Stimulated activated CD4-positive, alpha-beta T cell treated with anti-CD3 and anti-CD28 coated beads, Interleukin-1b, Interleukin-23, amount 100 ng/mL, for 1 hour (primary cell): ENCODE measurements around the gene IQCH.
A peak's percentile ranks its signal among the peaks of the same experiment; 100 is the strongest.
"Not testable (repeated sequence)": the region's sequence is repeated elsewhere in the genome, so short reads cannot be mapped to it uniquely, and the experiment has no call there.

Experiments
- DNase-seq, 2 donors: peaks; one replicate each; pipeline ENCODE4 v3.0.0-alpha.2; 2020; ENCODE audit warnings: low read depth in 2 of 2

IQCH gene

GRCh38 chr15:67436351-67437250 lies 182.0 kb downstream of the IQCH start:
- DNase-seq, result not testable (repeated sequence)

- no peak for DNase-seq
These were observed 189.5 kb downstream of the IQCH start for GRCh38 chr15:67444100-67444499.

GRCh38 chr15:67446449-67446848 lies 191.9 kb downstream of the IQCH start:
- no peak for DNase-seq

- DNase-seq, result not testable (repeated sequence)
These were observed 193.8 kb downstream of the IQCH start for GRCh38 chr15:67448372-67448771.

- DNase-seq, result not testable (repeated sequence)
These were observed 199.1 kb downstream of the IQCH start for GRCh38 chr15:67453703-67454102.

- peak; percentile 47 to 84 for DNase-seq
These were observed 202.3 kb downstream of the IQCH start for GRCh38 chr15:67456677-67457529.

GRCh38 chr15:67458331-67459029 lies 203.9 kb downstream of the IQCH start:
- DNase-seq, result no peak

GRCh38 chr15:67460521-67460920 lies 205.9 kb downstream of the IQCH start:
- DNase-seq, result no peak

GRCh38 chr15:67461735-67462134 lies 207.1 kb downstream of the IQCH start:
- DNase-seq, result no peak

GRCh38 chr15:67462875-67463274 lies 208.3 kb downstream of the IQCH start:
- no peak for DNase-seq

GRCh38 chr15:67463488-67463887 lies 208.9 kb downstream of the IQCH start:
- no peak for DNase-seq

GRCh38 chr15:67465196-67465952 lies 210.8 kb downstream of the IQCH start:
- no peak for DNase-seq

GRCh38 chr15:67468416-67468815 lies 213.8 kb downstream of the IQCH start:
- no peak for DNase-seq

GRCh38 chr15:67469680-67470079 lies 215.1 kb downstream of the IQCH start:
- no peak for DNase-seq

- DNase-seq, result no peak
These were observed 218.4 kb downstream of the IQCH start for GRCh38 chr15:67472957-67473356.

- DNase-seq, result no peak
These were observed 220.0 kb downstream of the IQCH start for GRCh38 chr15:67474405-67475110.

GRCh38 chr15:67479781-67480505 lies 225.4 kb downstream of the IQCH start:
- no peak for DNase-seq

- no peak for DNase-seq
These were observed 226.2 kb downstream of the IQCH start for GRCh38 chr15:67480741-67481140.

- DNase-seq, result no peak
These were observed 227.1 kb downstream of the IQCH start for GRCh38 chr15:67481680-67482079.

GRCh38 chr15:67495585-67495984 lies 241.0 kb downstream of the IQCH start:
- DNase-seq, result no peak
